Frontal cortex (tissue), 4 donors: ENCODE measurements around the gene DNALI1. TPM values are rescaled to one million over a fixed set of nuclear protein-coding genes. Genes with fewer than 3 reads are reported as not detected.
"Not testable (repeated sequence)": the region's sequence is repeated elsewhere in the genome, so short reads cannot be mapped to it uniquely, and the experiment has no call there.

ENCODE experiments used
- DNase-seq, 2 donors: peaks; one replicate each; pipeline ENCODE4 v3.0.0; 2012; ENCODE audit warnings: low spot score in 2 of 2
- FAIRE-seq: peaks from 2 replicates; lab custom pipeline; 2012; peaks lifted over from hg19 to GRCh38; lab: Jason Lieb, UNC
- total RNA-seq: library from RNA; depleted of rRNA; stranded (reverse); fragments of >200 nt; gene quantifications from one replicate; pipeline ENCODE4 v1.2.3, GENCODE V29; 2014
- donor health status: control.
- donor health status: control.
- donor health status: control.

DNALI1 gene
- total RNA-seq, 1 donor from 2014 or later = 2.9 TPM

- DNase-seq (no peak), FAIRE-seq (no peak)
These were observed 3.2 kb upstream of the DNALI1 start for GRCh38 chr1:37553598-37553926.

- FAIRE-seq = no peak
- DNase-seq = peak; percentile 97 to 98
These were observed 2.6 kb upstream of the DNALI1 start, which contains the start of gene SNIP1 for GRCh38 chr1:37553927-37554808. Gene SNIP1 (minus strand): TSS chr1:37554293. CDS start chr1:37554229, 64 bp downstream.

- FAIRE-seq = no peak
- no peak for DNase-seq
These were observed 662 bp downstream of the DNALI1 start for GRCh38 chr1:37557402-37557801.

- no peak for FAIRE-seq
- no peak for DNase-seq
These were observed 1.7 kb downstream of the DNALI1 start for GRCh38 chr1:37558411-37558810.

- no peak for DNase-seq
- FAIRE-seq = no peak
These were observed 2.3 kb downstream of the DNALI1 start for GRCh38 chr1:37559080-37559479.

- not testable (repeated sequence) for DNase-seq, FAIRE-seq
These were observed 3.2 kb downstream of the DNALI1 start for GRCh38 chr1:37559957-37560379.

- DNase-seq (no peak), FAIRE-seq (no peak)
These were observed 3.8 kb downstream of the DNALI1 start for GRCh38 chr1:37560401-37561132.

- FAIRE-seq = no peak
- DNase-seq = no peak
These were observed 4.7 kb downstream of the DNALI1 start for GRCh38 chr1:37561133-37562132.

GRCh38 chr1:37562984-37563383, 6.2 kb downstream of the DNALI1 start:
- FAIRE-seq (no peak), DNase-seq (no peak)

- DNase-seq (no peak), FAIRE-seq (no peak)
These were observed 8.2 kb downstream of the DNALI1 start for GRCh38 chr1:37564892-37565291.

- no peak for FAIRE-seq
- no peak for DNase-seq
These were observed 10.3 kb downstream of the DNALI1 start for GRCh38 chr1:37567023-37567422.

GRCh38 chr1:37570528-37571334, 14.0 kb downstream of the DNALI1 start:
- DNase-seq (no peak), FAIRE-seq (no peak)

- no peak for DNase-seq
- no peak for FAIRE-seq
These were observed 18.2 kb downstream of the DNALI1 start for GRCh38 chr1:37574834-37575480.

GRCh38 chr1:37575692-37576091, 19.0 kb downstream of the DNALI1 start:
- DNase-seq = no peak
- FAIRE-seq = no peak

GRCh38 chr1:37584544-37584943, 27.8 kb downstream of the DNALI1 start:
- not testable (repeated sequence) for FAIRE-seq, DNase-seq

GRCh38 chr1:37588939-37589338, 32.2 kb downstream of the DNALI1 start:
- FAIRE-seq (no peak), DNase-seq (no peak)

- FAIRE-seq (no peak), DNase-seq (no peak)
These were observed 37.0 kb downstream of the DNALI1 start for GRCh38 chr1:37593726-37594125.

- FAIRE-seq (no peak), DNase-seq (peak; percentile 92 to 98)
These were observed 38.9 kb downstream of the DNALI1 start, which contains the start of gene GNL2 for GRCh38 chr1:37595440-37596181. Gene GNL2 (minus strand): TSS chr1:37595937. CDS start chr1:37595822, 115 bp downstream.
